GM18517 (cell line): Measurements from ENCODE around the gene XXYLT1.

Experiments used
- ATAC-seq: cut with Tn5 transposase; IDR thresholded peaks from one replicate; pipeline ENCODE4 v1.9.1; 2021; ENCODE audit warnings: mild to moderate bottlenecking, moderate library complexity; ENCODE audit not compliant: unreplicated experiment

XXYLT1 gene

DNA sequence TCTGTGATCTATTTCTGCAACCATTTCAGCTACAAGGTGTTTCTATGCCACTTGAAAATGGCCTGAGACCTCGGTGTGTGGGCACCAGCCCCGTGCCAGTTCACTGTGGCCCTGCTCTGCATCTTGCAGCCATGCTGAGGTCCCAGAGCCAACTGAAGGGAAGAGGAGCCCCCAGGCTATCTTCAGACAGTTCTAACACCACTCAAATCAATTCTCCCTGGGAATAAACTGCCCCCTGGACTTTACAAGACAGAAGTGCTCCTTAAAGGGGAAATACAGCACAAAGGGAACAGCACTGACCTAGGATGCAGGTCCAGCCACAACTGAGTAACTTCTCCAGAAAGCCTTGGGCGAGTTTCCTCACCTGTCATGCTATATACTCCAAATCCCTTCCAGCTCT lies 3.9 kb downstream of the XXYLT1 start:
- no peak for ATAC-seq

DNA sequence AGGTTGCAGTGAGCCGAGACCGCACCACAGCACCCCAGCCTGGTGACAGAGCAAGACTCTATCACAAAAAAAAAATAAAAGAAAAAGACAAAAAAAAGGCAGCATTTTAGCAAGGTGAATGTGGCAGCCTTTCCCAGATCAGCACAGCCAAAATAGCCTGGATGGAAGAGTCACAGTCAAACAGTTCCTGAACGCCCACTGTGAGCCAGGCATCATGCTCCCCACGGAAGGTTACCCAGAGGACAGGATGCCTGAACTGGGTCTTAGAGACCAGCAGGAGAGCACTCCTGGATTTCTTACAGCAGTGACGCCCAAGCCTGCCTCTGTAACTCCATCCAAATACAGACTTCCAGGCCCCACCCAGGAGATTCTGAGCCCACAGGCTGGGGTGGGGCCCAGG lies 4.5 kb downstream of the XXYLT1 start:
- no peak for ATAC-seq

- no peak for ATAC-seq
Observed at GRCh38 chr3:195265363-195265976, 5.5 kb downstream of the XXYLT1 start.

DNA sequence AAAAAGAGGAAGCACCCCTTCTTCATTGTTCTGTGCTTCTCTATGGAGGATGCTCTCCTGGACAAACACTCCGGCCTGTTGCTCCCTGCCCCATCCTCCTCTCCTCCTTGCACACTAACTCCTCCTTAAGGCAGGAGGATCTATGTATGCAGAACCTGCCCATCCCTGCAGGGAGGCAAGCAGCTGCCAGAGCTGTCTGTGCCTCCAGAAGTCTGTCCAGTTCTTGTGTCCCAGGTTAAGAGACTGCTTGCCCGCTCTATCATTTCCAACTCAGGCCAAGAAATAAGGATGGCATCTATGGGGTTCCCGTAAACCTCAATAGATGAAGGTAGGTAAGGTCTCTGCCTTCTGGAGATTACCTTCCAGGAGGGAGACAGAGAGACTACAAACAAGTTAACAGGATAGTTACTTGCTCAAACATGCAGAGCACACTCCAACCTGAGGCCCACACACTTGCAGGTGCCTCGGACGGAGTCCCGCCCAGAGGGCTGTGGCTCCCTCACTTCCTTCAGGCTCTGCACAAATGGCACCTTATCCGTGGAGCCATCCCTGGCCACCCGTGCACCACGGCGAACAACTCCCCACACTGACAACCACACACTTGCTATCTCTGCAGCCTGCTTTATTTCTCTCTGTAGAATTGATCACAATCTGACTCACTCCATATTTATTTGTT lies 6.9 kb downstream of the XXYLT1 start:
- no peak for ATAC-seq

- ATAC-seq: no peak
Observed at GRCh38 chr3:195263193-195263924, 7.6 kb downstream of the XXYLT1 start.

DNA sequence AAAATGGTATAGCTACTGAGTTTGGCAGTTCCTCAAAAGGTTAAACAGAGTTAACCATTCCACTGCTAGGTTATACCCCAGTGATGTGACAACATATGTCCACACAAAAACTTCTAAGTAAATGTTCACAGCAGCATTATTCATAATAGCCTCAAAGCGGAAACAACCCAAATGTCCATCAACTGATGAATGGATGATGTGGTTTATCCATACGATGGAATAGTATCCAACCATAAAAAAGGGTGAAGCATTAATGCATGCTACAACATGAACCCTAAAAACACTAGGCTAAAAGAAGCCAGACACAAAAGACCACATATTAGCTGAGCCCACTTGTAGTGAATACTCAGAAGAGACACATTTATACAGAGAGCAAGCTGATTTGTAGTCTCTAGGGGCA lies 9.0 kb downstream of the XXYLT1 start:
- no peak for ATAC-seq

DNA sequence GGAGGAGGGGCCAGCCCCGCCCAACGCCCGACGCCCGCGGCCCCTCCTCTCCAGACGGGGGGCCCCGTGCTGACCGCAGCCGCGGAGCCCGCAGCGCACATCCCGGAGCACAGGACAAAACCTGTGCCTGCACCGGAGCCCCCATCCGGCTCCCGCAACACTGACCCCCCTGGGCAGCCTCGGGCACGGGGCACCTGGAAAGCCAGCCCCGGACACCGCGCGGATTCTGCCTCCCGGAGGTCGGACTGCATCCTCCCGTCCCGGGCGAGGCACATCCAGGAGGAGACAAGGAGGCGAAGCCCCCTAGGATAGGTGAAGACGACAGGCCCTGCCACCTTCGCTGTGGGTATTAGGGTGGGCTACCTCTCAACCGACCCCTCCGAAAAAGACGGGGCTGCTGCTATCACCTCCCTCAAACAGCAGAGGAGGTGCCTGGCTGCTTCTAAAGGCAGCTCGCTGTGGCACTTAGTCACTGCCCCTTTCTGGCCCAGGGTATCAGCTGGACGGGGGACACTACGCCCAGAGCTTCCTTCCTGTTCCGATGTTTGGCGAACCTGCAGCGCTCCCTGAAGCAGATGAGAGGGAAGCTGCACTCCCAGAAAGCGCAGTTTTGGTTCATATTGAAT lies 10.6 kb downstream of the XXYLT1 start:
- no peak for ATAC-seq

DNA sequence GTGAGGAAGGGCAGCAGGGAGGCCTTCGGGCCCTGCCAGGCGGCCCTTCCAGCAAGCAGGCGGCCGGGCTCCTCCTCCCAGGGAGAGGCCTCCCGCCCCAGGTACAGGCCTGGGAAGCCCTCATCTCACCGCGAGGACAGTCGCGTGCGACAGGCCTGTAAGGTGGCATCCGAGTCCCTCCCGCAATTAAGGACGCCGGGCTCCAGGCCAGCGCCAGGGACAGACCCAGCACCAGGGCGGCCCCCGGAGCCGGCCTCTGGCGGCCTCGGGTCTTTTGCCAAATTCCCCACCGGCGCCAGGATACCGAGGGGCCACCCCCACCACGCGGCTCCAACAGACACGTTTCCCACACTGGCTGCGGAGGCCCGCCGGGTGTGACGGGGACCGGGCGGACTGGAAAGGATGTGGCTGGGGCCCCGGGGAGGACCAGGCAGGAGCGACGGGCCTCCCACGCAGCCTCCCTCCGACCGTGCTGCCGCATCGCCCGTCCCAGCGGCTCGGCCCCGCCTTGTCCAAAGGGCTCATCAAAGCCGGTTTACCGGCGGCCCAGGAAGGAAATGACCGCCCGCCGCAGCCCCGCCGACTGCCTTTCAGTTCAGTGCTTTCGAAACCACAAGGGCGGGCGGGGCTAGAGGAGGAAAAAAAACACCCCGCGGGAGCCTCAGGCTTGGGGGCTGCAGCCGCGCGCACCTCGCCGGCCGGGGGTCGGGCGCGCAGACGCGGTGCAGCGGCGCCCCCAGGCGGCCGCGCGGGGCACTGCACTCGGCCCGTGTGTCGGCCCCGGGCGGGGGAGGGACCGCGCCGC lies 11.3 kb downstream of the XXYLT1 start:
- peak; percentile 70 for ATAC-seq

DNA sequence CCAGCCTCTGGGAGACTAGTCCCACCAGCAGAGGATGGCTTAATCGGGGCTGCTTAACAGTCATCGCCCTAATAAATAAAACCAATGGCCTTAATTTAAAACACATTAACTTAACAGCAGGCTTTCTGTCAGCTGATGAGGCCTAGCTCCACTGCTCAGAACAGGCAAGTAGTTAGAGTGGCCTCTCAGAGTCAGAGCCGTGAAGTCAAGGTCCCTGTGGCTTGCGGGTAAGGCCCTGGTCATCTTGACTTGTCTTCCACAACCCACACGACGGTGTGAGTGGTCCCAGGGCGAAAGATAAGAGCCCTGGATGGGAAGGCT lies 11.8 kb downstream of the XXYLT1 start:
- peak; percentile 1 for ATAC-seq

DNA sequence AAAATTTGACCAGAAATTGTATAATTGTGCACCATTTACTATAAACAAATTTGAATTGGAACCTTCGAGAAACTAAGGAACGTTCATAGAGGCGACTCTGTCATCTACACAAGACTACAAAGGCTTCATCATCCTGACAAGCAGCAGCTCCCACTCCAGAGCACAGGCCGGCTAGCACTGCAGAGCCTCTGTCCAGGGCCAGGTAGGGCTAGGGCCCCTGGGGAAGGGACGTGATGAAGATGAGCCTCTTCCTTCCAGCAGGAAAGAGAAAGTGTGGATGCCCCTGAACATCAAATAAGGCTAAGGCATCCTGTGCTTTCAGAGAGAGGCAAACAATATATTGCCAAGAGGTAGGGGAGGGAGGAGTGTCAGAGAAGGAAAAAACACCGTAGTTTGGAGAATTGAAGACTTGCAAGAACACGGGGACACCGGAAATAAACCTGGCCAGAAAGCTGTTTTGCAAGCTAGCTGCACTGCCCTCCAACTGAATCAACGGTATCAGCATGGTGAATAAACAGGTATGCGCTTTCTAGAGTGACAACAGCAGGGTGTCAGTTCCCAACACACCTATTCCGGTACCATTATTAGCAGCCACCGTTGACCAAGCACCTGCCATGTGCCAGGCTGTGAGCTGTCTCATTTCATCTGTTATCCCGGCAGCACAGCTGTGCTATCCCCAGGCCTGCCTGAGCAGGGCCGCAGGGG lies 12.4 kb downstream of the XXYLT1 start:
- ATAC-seq: no peak

DNA sequence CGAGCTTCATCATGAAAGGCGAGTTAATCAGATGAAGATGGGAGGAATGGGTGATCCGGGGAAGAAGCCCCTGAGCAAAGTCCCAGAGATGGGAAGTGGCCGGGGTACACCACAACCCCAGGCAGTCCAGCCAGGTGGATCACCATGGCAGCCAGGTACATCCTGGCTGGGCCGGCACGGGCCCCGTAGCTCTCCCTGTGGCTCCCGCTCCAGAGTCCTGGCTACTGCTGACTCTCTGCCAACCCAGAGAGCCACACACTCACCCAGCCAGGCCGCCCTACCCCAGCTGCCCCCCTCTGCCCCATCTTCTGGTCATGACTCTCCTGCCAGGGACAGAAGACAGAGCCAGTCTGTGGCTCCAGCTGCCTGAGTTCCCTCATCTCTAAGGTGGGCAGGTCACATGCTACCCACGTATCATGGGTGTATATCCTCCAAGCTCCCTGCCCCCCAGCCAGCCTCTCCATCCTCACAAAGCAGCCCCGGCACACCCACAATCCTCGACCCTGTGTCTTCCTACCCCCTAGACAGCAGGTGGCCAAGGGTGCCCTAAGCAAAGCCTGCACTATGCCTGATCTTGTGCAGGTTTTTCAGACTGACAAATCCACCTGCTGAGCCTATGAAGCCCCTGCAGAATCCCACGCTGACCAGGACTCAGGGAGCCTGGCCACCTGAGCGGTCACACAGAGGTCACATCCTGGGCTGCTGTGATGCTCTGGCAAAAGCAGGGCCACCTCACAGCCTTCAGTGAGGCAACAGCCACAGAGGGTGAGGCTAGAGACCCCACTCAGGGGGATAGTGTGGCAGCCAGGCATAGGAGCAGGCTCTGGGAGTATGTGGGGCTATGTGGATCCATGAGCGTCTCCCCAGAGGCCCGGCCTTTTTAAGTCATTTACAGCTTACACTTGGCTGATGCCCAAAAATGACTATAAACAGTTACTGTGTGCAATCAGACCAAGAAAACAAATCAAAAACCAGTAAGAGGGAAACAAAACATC lies 13.2 kb downstream of the XXYLT1 start:
- ATAC-seq: no peak

- ATAC-seq: no peak
Observed at GRCh38 chr3:195256639-195257453, 14.1 kb downstream of the XXYLT1 start.

- ATAC-seq: no peak
Observed at GRCh38 chr3:195255571-195256501, 15.1 kb downstream of the XXYLT1 start.

DNA sequence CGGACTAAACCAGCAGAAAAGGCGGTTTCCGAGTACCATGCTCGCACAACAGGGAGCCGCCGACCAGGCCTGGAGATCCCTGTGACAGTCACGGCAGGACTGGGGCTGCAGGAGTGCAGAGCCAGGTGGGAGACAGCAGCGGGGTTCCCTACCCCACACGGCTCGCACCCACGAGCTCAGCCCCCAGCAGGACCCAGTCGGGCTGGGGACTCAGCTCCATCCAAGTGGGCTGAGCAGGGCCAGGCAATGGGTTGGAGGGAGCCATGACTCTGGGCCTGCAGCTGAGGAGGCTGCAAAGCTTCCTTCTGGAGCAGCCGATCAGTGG lies 15.8 kb downstream of the XXYLT1 start:
- ATAC-seq: no peak

DNA sequence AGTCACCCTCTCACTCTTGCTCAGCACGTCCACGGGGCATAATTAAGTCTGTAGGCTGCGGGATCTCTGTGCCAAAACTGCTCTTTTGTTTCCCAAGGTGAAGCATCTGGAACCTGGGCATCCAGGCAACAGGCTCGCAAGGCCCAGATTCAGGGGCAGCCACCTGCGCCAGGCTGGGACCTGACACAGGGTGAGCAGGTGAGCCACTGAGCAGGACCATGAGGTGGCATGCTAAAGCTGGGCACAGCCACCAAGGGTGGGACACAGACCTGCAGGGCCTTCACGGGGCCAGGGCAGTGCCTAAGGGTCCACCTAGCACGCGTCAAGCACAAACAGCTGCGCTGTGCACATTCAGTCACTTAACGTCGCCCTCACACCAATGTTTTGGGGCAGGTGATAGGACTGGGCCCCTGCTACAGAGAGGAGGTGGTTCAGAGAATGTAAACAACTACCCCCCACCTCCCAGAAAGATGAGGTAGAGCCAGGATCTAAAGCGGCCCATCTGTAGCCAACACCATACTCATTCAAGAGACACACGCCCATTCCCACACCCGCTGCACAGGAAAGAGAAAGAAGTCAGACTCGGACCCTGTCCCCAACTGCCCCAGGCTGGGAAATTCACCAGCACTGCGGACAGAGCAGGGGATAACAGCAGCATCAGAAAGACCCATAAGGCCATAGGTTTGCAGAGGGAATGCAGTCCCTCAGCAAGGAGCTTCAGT lies 16.3 kb downstream of the XXYLT1 start:
- ATAC-seq: no peak

DNA sequence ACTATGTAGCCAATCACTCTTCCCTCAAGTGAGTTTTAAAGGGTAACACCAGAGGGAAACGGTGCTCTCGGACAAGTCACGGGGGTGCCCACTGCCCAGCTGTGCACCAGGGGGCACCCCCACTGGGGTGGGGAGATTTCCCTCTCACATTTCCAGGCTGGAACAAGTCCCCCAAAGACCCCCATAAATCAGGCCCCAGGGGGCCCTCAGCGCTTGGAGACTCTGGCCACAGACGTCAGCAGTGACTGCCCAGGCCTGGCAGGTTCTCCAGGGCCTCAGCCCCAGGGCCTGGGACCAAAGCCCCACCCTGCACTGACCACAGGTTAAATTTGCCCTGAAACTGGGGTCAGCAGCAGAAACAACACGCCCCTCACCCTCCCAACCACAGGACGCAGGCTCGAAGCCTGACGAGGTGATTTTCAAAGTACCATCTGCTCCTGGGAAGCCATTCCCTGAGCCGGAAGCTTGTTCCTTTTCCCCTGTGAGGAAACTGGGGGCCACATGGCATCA lies 17.0 kb downstream of the XXYLT1 start:
- ATAC-seq: no peak
